ENCODE results near the gene FBXO27. TPM values are rescaled to one million over a fixed set of nuclear protein-coding genes. Genes with fewer than 3 reads are reported as not detected.
A peak's percentile ranks its signal among the peaks of the same experiment; 100 is the strongest.
"Not testable (repeated sequence)": the region's sequence is repeated elsewhere in the genome, so short reads cannot be mapped to it uniquely, and the experiment has no call there.

Gene FBXO27
- total and polyA plus RNA-seq, 9 donors = 1.4 to 5.5 (median 3.0) TPM

- H3K36me3 ChIP-seq (ENCODE audit: control insufficient read depth, insufficient read depth, low read length) = no peaks in the 10 kb centered on the region
- H3K27ac ChIP-seq (ENCODE audit: low read length) = no peak overlapping the region
- no peak for DNase-seq
- 62% methylated on average over 8 of the region's 13 CpGs for WGBS (ENCODE audit: insufficient coverage)
- peaks cover 5% of the 10 kb centered on the region for H3K4me1 ChIP-seq (ENCODE audit: control insufficient read depth, insufficient read depth, low read length)
- H3K9me3 ChIP-seq (replicated peaks; ENCODE audit: control insufficient read depth, low read depth, low read length) = peaks cover 6% of the 10 kb centered on the region
- no peak overlapping the region for H3K4me3 ChIP-seq (ENCODE audit: low read length)
- peaks cover 3% of the 10 kb centered on the region for H3K27me3 ChIP-seq (ENCODE audit: control insufficient read depth, insufficient read depth, low read length)
These were observed 41.2 kb downstream of the FBXO27 start for GRCh38 chr19:38990949-38991697.

DNA sequence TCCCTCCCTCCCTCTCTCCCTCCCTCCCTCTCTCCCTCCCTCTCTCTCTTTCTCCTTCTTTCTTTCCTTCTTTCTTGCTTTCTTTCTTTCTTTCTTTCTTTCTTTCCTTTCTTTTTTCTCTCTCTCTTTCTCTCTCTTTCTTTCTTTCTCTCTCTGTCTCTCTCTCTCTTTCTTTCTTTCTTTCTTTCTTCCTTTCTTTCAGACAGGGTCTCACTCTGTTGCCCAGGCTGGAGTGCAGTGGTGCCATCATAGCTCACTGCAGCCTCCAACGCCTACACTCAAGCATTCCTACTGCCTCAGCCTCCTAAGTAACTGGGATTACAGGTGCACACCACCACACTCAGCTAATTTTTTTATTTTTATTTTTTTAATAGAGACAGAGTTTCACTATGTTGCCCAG, 42.7 kb downstream of the FBXO27 start:
- not testable (repeated sequence) for H3K9me3 ChIP-seq (replicated peaks; ENCODE audit: control insufficient read depth, low read depth, low read length); H3K27me3 ChIP-seq (ENCODE audit: control insufficient read depth, insufficient read depth, low read length); H3K4me3 ChIP-seq (ENCODE audit: low read length); H3K4me1 ChIP-seq (ENCODE audit: control insufficient read depth, insufficient read depth, low read length); H3K27ac ChIP-seq (ENCODE audit: low read length); H3K36me3 ChIP-seq (ENCODE audit: control insufficient read depth, insufficient read depth, low read length); DNase-seq
- WGBS (ENCODE audit: insufficient coverage) = no CpG with 5 or more reads among the region's 1 CpG

GRCh38 chr19:38989066-38989605, 43.2 kb downstream of the FBXO27 start:
- Histone ChIP-seq H3K27me3 (ENCODE audit: control insufficient read depth, insufficient read depth, low read length) (peaks cover 3% of the 10 kb centered on the region), H3K36me3 (ENCODE audit: control insufficient read depth, insufficient read depth, low read length) (no peaks in the 10 kb centered on the region), H3K4me1 (ENCODE audit: control insufficient read depth, insufficient read depth, low read length) (peaks cover 5% of the 10 kb centered on the region), H3K9me3 (replicated peaks; ENCODE audit: control insufficient read depth, low read depth, low read length) (peaks cover 6% of the 10 kb centered on the region), H3K4me3 (ENCODE audit: low read length) (no peak overlapping the region), H3K27ac (ENCODE audit: low read length) (peak overlapping the region; percentile 47)
- DNase-seq = peak; percentile 75
- 14% methylated on average over 5 of the region's 12 CpGs for WGBS (ENCODE audit: insufficient coverage)

- peak overlapping the region; percentile 9 for H3K27ac ChIP-seq (ENCODE audit: low read length)
- not testable (repeated sequence) for H3K9me3 ChIP-seq (replicated peaks; ENCODE audit: control insufficient read depth, low read depth, low read length); H3K4me3 ChIP-seq (ENCODE audit: low read length); H3K4me1 ChIP-seq (ENCODE audit: control insufficient read depth, insufficient read depth, low read length); H3K27me3 ChIP-seq (ENCODE audit: control insufficient read depth, insufficient read depth, low read length); H3K36me3 ChIP-seq (ENCODE audit: control insufficient read depth, insufficient read depth, low read length); DNase-seq
- no CpG with 5 or more reads among the region's 4 CpGs for WGBS (ENCODE audit: insufficient coverage)
These were observed 43.7 kb downstream of the FBXO27 start for GRCh38 chr19:38988627-38989026.

GRCh38 chr19:38987745-38988144, 44.6 kb downstream of the FBXO27 start:
- not testable (repeated sequence) for H3K27ac ChIP-seq (ENCODE audit: low read length); H3K4me1 ChIP-seq (ENCODE audit: control insufficient read depth, insufficient read depth, low read length); H3K9me3 ChIP-seq (replicated peaks; ENCODE audit: control insufficient read depth, low read depth, low read length); DNase-seq; H3K4me3 ChIP-seq (ENCODE audit: low read length); H3K36me3 ChIP-seq (ENCODE audit: control insufficient read depth, insufficient read depth, low read length); H3K27me3 ChIP-seq (ENCODE audit: control insufficient read depth, insufficient read depth, low read length)
- WGBS (ENCODE audit: insufficient coverage) = 75% methylated on average over 3 of the region's 6 CpGs

- Histone ChIP-seq H3K27me3 (ENCODE audit: control insufficient read depth, insufficient read depth, low read length) (no peaks in the 10 kb centered on the region), H3K36me3 (ENCODE audit: control insufficient read depth, insufficient read depth, low read length) (no peaks in the 10 kb centered on the region), H3K9me3 (replicated peaks; ENCODE audit: control insufficient read depth, low read depth, low read length) (peaks cover 7% of the 10 kb centered on the region), H3K4me3 (ENCODE audit: low read length) (no peak overlapping the region), H3K4me1 (ENCODE audit: control insufficient read depth, insufficient read depth, low read length) (peaks cover 5% of the 10 kb centered on the region), H3K27ac (ENCODE audit: low read length) (no peak overlapping the region)
- no CpG with 5 or more reads among the region's 1 CpG for WGBS (ENCODE audit: insufficient coverage)
- no peak for DNase-seq
These were observed 47.1 kb downstream of the FBXO27 start for GRCh38 chr19:38985262-38985661.

DNA sequence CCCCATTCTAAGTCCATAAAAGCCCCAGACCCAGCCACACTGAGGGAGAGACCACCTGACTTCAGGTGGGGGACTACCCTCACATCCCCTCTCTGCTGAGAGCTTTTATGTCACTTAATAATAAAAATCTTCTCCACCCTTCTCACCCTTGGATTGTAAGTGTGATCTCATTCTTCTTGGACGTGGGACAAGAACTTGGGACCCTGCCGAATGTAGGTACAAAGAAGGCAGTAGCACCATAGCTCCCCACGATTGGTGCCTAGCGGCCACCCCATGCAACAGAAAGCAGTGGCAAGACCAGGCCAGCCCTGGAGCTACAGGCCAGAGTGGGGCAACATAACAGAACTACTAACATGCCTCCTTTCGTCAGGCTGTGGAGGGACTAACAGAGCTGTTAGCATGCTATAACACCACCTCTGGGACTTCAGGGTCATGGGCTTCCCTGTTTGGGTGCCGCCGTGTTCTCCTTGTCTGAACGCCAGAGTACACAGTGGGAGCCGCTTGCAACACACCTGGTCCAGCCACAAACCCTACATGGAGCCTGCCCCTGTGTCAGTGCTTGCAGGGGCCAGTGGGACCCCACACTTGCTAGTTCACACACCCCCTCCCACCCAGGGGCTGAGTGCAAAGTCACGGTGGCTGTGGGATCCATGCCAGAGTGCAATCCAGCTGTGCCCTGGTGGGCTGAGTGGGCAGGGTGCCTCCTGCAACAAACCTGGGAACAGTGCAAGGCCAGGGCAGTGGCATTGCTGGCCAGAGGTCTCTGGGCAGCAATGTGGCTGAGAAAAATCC, 51.6 kb downstream of the FBXO27 start:
- no peak overlapping the region for H3K4me3 ChIP-seq (ENCODE audit: low read length)
- H3K27ac ChIP-seq (ENCODE audit: low read length) = no peak overlapping the region
- no peak for DNase-seq
- H3K9me3 ChIP-seq (replicated peaks; ENCODE audit: control insufficient read depth, low read depth, low read length) = peaks cover 7% of the 10 kb centered on the region
- peaks cover 9% of the 10 kb centered on the region for H3K4me1 ChIP-seq (ENCODE audit: control insufficient read depth, insufficient read depth, low read length)
- WGBS (ENCODE audit: insufficient coverage) = 85% methylated on average over 10 of the region's 10 CpGs
- peaks cover 5% of the 10 kb centered on the region for H3K27me3 ChIP-seq (ENCODE audit: control insufficient read depth, insufficient read depth, low read length)
- no peaks in the 10 kb centered on the region for H3K36me3 ChIP-seq (ENCODE audit: control insufficient read depth, insufficient read depth, low read length)

- WGBS (ENCODE audit: insufficient coverage) = 83% methylated on average over 1 of the region's 5 CpGs
- no peak for DNase-seq
- no peaks in the 10 kb centered on the region for H3K36me3 ChIP-seq (ENCODE audit: control insufficient read depth, insufficient read depth, low read length)
These were observed 52.5 kb downstream of the FBXO27 start for GRCh38 chr19:38979812-38980211.

DNA sequence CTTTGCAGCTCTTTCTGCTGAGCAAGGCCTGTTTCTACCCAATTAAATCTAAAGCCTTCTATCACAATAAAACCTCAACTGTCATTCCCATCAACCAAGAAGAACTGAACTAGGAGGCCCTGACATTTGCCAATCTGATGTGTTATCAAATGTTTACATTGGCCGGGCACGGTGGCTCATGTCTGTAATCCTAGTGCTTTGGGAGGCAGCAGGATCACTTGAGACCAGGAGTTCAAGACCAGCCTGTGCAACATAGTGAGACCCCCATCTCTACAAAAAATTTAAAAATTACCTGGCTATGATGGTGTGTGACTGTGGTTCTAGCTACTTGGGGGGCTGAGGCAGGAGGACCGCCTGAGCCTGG, 54.0 kb downstream of the FBXO27 start:
- Histone ChIP-seq H3K36me3 (ENCODE audit: control insufficient read depth, insufficient read depth, low read length) (no peaks in the 10 kb centered on the region), H3K4me1 (ENCODE audit: control insufficient read depth, insufficient read depth, low read length) (peaks cover 13% of the 10 kb centered on the region), H3K27me3 (ENCODE audit: control insufficient read depth, insufficient read depth, low read length) (peaks cover 5% of the 10 kb centered on the region), H3K27ac (ENCODE audit: low read length) (no peak overlapping the region), H3K4me3 (ENCODE audit: low read length) (no peak overlapping the region), H3K9me3 (replicated peaks; ENCODE audit: control insufficient read depth, low read depth, low read length) (peaks cover 7% of the 10 kb centered on the region)
- no CpG with 5 or more reads among the region's 3 CpGs for WGBS (ENCODE audit: insufficient coverage)
- no peak for DNase-seq

More at GRCh38 chr19:38979812-38980211, 52.5 kb downstream of the FBXO27 start:
- Histone ChIP-seq H3K4me1 (ENCODE audit: control insufficient read depth, insufficient read depth, low read length) (peaks cover 11% of the 10 kb centered on the region), H3K27me3 (ENCODE audit: control insufficient read depth, insufficient read depth, low read length) (peaks cover 5% of the 10 kb centered on the region), H3K4me3 (ENCODE audit: low read length) (no peak overlapping the region), H3K27ac (ENCODE audit: low read length) (no peak overlapping the region), H3K9me3 (replicated peaks; ENCODE audit: control insufficient read depth, low read depth, low read length) (peaks cover 7% of the 10 kb centered on the region)
